Measurements from ENCODE around the gene AKT1. TPM values are rescaled to one million over a fixed set of nuclear protein-coding genes. Genes with fewer than 3 reads are reported as not detected.
"Not testable (repeated sequence)": the region's sequence is repeated elsewhere in the genome, so short reads cannot be mapped to it uniquely, and the experiment has no call there.

Gene AKT1
- total RNA-seq, 1 donor from 2014 or later: 142 TPM

DNA sequence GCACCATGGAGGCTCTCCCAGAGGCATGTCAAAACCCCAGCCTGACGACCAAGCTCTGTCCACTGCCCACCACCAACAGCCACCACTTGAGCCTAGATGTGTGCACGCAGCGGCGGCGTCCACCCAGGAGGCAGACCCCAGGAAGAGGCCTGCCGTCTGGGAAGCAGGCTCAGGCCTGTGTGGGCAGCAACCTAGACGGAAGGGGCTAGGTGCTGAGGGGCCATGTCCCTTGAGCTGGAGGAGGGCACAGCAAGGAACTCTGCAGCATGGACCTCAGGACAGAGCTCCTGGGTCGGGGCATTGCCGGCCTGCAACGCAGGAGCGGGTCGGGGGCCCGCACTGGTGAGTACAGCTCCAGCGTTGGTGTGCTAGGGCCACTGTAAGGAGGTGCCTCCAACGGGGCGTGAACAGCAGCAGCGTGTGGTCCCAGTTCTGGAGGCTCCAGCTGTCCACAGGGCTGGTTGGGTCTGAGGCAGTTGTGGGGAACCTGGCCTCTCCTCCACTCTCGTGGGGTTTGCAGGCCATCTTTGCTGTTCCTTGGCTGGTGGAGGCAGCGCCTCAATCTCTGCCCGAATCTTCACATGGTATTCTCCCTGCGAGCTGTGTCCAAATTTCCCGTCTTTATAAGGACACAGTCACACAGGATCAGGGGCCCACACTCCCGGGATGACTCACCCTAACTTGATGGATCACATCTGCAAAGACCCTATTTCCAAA lies 25.8 kb upstream of the AKT1 start:
- no peak for DNase-seq
- no peak for ATAC-seq
- intact Hi-C loops (cut with micrococcal nuclease): loop anchor here (10.0 kb wide), 1 partner anchor 57 kb away; no protein-coding TSS in a partner anchor

DNA sequence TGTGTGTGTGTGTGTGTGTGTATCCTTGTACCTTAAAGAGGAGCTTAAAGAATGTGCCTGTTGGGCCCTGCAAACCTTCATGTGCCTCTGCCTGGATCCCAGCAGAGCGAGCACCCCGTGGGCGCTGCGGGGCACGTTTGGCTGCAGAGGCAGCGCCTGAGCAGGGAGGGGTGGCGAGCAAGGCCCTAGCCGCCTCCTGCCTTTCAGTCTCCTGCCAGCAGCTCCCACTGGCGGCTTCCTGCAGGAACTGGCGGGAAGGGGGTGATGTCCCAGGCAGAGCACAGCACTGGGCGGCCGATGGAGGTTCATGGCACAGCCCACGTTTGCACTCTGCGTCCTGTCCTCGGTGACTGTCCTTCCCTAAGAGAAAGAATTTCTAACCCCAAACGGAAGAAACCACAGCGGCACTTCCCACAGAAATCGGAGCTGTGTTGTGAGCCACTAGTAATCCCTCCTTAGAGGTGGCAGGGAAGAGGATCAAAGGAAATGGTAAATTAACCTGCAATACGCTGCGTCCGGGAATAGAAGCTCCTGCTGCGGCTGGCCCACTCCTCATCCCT lies 25.2 kb upstream of the AKT1 start:
- peak; percentile 21 for ATAC-seq

DNA sequence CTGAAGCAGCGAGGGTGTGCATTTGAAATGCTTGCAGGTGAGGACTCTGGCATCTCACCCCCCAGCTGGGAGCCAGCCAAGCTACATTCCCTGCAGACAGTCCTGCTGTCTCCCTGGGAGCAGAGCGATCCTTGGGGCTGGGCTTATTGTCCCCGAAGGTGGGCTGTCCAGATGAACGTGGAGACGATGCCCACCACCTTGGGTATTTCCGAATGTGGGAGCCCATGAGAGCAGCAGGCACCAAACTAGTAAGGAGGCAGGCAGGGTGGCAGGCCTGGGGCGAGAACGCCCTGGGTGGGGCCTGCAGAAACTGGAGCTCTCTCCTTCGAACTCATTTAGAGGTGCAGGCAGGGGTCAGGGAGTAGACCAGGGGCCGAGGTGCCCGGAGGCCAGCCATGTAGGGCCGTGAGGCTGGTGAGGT lies 23.8 kb upstream of the AKT1 start:
- intact Hi-C loops (cut with micrococcal nuclease): no loop called here
- peak; percentile 17 for DNase-seq

More for the DNA sequence above, 25.2 kb upstream of the AKT1 start:
- intact Hi-C loops (cut with micrococcal nuclease): loop anchor here (10.0 kb wide), 1 partner anchor 56 kb away; no protein-coding TSS in a partner anchor
- peak; percentile 67 for DNase-seq

GRCh38 chr14:104818714-104819161 lies 23.2 kb upstream of the AKT1 start:
- intact Hi-C loops (cut with micrococcal nuclease): no loop called here
- peak; percentile 14 for DNase-seq
- ATAC-seq: no peak

More for the DNA sequence above, 23.8 kb upstream of the AKT1 start:
- ATAC-seq: no peak

GRCh38 chr14:104817930-104818713 lies 22.6 kb upstream of the AKT1 start:
- intact Hi-C loops (cut with micrococcal nuclease): no loop called here
- ATAC-seq (no peak), DNase-seq (peak; percentile 1)

GRCh38 chr14:104816616-104816884 lies 21.0 kb upstream of the AKT1 start:
- DNase-seq (peak; percentile 32), ATAC-seq (peak; percentile 9)
- intact Hi-C loops (cut with micrococcal nuclease): no loop called here

GRCh38 chr14:104814701-104815100 lies 19.2 kb upstream of the AKT1 start:
- intact Hi-C loops (cut with micrococcal nuclease); ATAC-seq: not testable (repeated sequence)
- DNase-seq: peak; percentile 3

DNA sequence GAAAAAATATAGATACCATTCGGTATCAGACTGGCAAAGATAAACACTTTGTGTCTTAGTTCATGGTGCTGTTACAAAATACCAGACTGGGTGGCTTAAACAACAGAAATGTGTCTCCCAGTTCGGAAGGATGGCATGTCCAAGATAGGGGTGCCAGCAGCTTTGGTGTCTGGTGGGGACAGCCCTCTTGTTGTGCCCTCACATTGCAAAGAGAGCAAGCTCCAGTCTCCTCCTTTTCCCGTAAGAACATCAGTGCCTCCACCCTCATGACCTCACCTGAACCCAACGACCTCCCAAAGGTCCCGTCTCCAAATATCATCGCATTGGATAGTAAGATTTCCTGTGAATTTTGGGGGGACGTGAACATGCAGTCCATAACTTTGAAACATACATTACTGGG lies 17.7 kb upstream of the AKT1 start:
- ATAC-seq (no peak), DNase-seq (peak; percentile 4)
- intact Hi-C loops (cut with micrococcal nuclease): no loop called here

- intact Hi-C loops (cut with micrococcal nuclease): no loop called here
- no peak for DNase-seq
- no peak for ATAC-seq
These were observed 14.8 kb upstream of the AKT1 start for GRCh38 chr14:104810316-104810715.

DNA sequence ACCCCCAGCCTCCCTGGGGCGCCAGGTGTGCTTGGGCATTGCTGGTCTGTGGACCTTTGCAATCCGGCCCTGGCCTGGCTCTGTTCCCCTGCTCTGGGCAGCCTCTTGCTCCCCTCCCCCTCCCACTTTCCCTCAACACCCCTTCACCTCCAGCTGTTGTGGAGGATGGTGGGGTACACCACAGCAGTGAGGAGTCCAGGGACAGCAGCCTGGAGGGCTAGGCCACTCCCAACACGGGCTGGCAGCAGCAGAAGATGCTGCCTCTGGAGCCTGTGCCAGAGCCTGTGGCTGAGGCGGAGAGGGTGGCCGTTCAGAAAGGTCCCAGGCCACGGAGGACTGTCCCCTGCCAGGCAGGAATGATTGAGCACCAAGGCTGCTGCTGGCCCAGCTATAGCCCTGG lies 12.9 kb upstream of the AKT1 start:
- DNase-seq (no peak), ATAC-seq (no peak)
- intact Hi-C loops (cut with micrococcal nuclease): no loop called here

DNA sequence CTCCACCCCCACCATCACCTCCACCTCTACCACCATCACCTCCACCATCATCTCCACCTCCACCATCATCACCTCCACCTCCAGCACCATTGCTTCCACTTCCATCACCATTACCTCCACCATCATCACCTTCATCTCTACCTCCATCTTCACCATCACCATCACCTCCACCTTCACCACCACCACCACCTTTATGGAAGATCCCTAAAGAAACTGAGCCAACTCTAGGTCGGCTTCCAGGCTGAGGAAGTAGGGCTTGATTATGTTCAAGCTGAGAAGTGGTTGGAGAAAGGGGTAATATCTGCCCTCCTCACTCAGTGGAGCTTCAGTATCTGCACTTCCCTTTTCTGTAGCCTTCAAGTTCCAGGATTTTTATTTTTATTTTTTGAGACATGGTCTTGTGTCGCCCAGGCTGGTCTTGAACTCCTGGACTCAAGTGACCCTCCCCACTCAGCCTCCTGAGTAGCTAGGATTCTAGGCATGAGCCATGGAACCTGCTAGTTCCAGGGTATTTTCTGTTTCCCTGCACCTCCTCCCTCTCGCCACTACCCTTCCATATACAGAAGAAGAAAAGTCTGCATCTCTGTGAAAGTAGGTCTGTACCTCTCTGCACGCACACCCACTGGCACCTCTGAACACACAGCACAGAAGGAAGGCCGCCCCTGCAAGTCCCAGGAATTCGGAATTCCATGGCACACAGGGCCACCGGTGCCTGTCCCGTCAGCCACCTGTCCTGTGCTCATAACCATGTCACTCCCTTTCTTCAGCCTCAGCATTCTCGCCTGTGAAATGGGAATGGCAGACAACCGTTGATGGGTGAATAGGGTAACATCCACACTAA lies 11.3 kb upstream of the AKT1 start:
- no peak for DNase-seq
- intact Hi-C loops (cut with micrococcal nuclease): no loop called here
- ATAC-seq: no peak

DNA sequence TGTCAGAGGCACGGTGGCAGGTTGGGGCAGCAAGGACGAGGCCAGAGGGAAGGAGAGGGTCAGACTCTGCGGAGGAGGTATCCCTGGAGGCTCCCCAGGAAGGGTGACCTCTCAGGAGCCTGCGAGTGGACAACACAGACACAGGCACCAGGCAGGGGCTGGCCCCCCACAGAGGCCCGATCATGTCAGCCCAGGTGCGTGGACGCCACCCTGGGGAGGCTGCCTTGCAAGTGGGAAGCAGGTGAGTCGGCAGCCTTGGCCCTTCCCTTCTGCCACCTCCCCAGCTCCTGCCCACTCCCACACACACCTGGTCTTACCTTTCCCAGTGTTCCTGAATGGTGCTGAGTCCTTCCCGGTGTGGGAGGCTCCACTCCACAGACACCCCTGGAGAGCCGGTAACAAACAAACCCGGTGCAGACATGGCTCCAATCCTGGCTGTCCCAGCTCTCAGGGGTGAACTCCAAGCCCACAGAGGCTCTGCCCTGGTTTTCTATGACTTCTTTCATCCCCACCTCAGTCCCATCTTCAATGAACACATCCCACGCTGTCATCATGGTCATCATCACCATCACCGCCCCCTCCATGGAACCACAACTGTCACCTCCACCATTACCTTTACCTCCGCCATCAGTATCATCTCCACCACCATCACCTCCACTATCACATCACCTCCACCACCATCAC lies 10.5 kb upstream of the AKT1 start:
- DNase-seq: peak; percentile 17
- no peak for ATAC-seq
- intact Hi-C loops (cut with micrococcal nuclease): no loop called here

GRCh38 chr14:104805326-104805678 lies 9.8 kb upstream of the AKT1 start:
- intact Hi-C loops (cut with micrococcal nuclease): no loop called here
- DNase-seq (no peak), ATAC-seq (peak; percentile 59)

DNA sequence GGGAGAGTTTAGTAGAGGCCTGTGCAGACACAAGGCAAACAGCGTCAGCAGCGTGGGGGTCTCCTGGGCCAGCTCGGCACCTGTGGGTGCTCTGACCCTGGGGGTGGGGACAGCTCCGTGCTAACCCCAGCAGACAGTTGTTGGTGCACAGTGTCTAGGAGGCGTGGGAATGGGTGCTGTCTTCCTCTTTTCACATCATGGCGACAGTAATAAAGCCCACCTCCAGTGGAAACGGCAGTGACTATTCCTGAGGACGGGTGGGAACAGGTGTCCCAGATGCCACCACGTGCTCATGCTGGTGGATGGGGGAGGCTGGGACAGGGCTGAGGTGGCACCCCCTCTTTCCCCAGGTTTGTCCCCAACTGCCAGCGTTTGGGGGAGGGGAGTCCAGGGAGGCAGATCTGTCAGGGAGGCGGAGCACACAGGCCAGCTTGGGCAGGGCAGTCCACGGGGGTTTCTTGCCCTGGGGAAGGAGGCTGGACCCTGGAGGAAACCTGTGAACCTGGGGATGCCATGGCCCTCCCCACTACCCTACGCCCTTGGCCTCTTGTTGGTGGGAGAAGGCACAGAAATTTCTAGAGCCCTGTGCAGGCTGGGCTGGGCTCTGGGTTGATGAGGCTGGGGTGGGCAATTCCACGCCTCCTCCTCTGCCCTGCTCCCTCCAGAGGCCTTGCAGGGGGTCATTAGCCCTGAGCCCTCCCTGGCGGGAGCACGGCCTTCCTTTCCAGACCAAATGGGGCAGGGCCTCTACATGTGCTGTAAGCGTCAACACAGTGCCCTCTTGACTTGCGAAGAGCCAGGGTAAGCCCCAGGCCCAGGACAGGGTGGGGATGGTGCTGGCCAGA lies 9.2 kb upstream of the AKT1 start:
- intact Hi-C loops (cut with micrococcal nuclease): no loop called here
- no peak for ATAC-seq
- DNase-seq: no peak

DNA sequence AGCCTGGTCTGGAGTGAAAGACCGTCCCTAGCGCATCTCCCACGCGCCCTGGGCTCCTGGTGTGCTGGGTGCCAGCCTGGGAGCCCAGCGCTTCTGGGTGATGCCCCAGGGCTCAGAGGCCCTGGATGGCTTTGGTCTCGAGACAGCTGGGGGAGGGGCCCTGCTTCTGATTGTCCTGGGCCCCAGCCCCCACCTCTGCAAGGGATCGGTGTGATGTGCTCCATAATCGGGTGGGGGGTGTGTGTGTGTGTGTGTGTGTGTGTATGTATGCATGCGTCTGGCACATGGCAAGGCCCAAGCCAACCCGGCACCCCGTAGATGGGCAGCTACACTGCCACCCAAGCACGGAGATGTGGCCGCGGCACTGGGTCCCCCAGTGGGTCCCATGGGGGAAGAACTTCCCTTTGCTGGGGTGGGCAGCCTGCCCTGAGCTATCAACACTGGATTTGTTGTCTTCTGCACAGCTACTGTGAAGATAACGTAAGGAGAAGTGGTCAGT lies 8.4 kb upstream of the AKT1 start:
- DNase-seq: no peak
- intact Hi-C loops (cut with micrococcal nuclease): no loop called here
- ATAC-seq: no peak

- ATAC-seq (no peak), DNase-seq (no peak)
- intact Hi-C loops (cut with micrococcal nuclease): no loop called here
These were observed 7.8 kb upstream of the AKT1 start for GRCh38 chr14:104803280-104803911.

- intact Hi-C loops (cut with micrococcal nuclease): no loop called here
- DNase-seq (no peak), ATAC-seq (no peak)
These were observed 7.0 kb upstream of the AKT1 start for GRCh38 chr14:104802394-104803184.
